GM18505 (cell line): ENCODE results near the gene APOBEC3G.

Experiments
- ATAC-seq: cut with Tn5 transposase; IDR thresholded peaks from one replicate; pipeline ENCODE4 v1.9.1; 2021; ENCODE audit not compliant: unreplicated experiment
- POLR2A ChIP-seq: IDR thresholded peaks from 4 replicates; pipeline ENCODE4 v1.6.1; 2011; ENCODE audit warnings: borderline replicate concordance; ENCODE audit not compliant: insufficient read depth, insufficient read length; ENCODE audit errors: extremely low read depth

Gene APOBEC3G

DNA sequence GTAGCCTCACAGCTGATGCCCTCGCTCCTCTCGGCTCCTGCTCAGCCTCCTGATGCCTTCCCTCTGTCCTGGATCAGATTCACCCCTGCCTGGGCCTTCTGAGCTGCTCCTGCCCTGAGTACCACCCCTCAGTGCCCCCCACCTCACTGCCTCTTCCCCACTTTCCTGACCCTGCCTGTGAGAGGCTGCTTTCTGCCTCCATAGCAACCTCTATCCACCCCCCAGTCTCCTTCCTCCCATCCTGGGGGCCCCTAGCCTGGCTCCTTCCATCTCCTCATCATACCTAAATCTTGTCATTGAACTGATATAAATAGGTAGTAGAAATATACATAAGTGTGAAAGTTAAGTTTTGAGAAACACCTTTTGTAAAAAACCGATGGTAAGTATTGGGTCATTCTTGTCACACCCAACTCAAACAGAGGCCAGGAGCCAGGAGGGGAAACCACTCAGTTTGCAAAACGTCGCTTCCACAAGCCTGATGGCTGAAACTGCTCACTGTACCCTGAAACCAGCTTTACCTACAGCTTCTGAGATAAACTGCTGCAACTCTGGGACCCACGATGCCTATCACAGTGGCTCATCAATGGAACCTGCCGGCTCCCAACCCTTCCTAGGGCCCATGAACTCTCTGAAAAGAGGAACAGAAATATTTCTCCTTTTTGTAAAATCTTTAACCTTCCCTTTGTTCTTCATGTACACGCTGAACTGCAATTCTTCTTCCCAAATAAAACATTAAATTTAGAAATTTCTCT, 15.2 kb downstream of the APOBEC3G start:
- no peak for TF ChIP-seq POLR2A
- no peak for ATAC-seq

DNA sequence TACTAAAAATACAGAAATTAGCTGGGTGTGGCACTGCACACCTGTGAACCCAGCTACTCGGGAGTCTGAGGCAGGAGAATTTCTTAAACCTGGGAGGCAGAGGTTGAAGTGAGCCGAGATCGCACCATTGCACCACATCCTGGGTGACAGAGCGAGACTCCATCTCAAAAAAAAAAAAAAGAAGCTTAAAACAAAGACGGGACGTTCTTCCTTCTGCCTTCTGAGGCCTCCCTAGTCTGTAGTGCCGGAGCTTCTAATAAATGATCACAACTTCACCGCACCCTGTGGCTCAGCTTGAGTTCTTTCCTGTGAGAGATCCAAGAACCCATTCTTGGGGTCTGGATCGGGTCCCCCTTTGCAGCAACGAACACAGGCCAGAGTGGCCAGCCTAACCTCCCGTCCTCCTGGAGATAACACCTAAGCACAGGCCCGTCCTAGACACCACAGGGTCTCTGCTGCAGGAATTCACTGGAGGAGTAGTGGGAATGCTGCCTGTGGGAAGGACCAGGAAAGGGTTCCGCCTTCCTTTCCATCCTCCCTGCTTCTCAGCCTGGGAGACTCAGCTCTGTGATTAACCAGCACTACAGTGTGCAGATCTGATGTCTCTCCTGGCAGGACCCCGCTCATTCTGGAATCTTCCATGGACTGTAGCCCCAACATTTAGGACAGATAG, 17.8 kb downstream of the APOBEC3G start:
- no peak for TF ChIP-seq POLR2A
- ATAC-seq, result no peak

DNA sequence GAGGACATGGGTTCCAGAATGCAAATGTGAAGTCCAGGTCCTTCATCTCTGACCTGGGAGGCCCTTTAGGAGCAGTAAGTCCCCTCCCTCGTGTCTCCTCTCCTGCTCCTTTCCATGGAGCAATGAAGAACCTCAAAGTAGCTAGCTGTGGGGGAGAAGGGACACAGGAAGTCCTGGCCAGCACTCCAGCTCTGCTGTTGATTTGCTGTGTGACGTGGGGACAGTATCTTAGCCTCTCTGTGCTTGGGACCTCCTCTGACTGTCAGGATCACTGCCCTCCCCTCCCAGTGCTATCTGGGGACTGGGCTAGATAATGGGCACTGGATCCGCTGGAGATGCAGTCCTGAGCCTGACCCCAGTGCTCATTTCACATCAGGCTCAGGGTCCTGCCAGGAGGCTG, 18.9 kb downstream of the APOBEC3G start:
- no peak for ATAC-seq
- no peak for TF ChIP-seq POLR2A

DNA sequence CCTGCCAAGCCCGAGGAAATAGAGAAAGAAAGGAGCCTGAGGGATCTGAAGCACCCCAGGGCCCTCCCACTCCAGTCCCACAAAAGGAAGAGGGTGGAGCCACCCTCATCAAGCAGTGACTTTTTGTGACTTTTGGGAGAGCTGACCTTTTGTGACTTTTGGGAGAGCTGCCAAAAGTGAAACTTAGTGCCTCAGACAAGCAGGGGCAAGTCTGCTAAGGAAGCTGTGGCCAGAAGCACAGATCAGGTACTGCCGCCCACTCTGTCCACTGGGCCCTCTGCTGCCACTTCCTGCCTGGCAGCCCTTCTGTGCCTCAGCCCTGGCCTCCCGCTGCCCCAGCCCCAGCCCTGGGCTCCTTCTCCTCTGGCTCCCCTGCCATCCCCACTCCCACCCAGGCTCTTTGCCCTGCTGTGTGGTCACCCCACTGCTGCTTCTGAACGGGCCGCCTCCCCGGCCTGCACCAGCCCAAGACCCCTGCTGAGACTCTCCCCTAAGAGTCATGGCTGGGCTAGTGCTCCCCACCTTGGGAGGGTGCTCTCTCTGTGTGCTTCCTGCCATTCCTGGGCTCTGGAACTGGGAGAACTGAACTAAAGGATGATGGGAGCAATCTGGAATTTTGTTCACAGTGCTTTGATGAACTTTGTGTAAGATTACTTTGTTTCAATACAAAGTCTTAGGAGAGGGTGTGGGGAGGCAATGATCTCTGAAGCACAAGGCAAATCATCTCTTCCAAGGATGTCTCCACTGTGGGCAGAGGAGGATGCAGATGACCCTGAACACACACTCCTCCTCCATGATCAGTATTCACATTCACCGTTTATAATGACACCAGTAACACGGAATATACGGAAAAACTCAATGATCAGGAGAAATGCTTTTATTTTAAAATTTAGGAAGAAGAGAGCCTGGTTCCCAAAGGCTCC, 20.3 kb downstream of the APOBEC3G start, which contains the start of gene APOBEC3H:
APOBEC3H (plus strand) TSS at position 147 of the 923 bp plus-strand sequence. CDS start 3,035 bp downstream, outside the sequence.
- no peak for ATAC-seq
- TF ChIP-seq POLR2A, result no peak

DNA sequence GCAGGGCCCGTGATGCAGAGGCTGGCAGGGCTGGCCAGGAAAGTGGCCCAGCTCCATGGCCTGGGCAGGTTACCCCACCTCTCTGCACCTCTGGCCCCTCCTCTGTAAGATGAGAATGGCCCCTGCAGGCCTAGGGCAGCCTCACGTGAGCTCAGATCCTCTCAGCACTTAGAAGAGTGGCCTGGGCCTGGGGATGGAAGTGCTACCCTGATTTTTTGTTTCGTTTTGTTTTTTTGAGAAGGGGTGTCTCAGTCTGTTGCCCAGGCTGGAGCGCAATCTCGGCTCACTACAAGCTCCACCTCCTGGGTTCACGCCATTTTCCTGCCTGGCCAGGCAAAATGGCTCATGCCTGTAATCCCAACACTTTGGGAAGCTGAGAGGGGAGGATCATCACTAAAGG, 21.0 kb downstream of the APOBEC3G start:
- no peak for ATAC-seq
- no peak for TF ChIP-seq POLR2A

- no peak for TF ChIP-seq POLR2A
- no peak for ATAC-seq
Observed at GRCh38 chr22:39098576-39098975, 21.5 kb downstream of the APOBEC3G start.

DNA sequence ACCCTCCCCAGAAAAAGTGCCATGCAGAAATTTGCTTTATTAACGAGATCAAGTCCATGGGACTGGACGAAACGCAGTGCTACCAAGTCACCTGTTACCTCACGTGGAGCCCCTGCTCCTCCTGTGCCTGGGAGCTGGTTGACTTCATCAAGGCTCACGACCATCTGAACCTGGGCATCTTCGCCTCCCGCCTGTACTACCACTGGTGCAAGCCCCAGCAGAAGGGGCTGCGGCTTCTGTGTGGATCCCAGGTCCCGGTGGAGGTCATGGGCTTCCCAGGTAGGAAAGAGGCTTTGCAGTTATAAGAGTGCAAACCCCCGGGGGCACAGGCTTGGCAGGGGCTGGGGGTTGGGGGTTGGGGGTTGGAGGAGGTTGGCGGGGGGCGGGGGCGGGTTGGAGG, 24.2 kb downstream of the APOBEC3G start:
- no peak for TF ChIP-seq POLR2A
- ATAC-seq, result no peak

DNA sequence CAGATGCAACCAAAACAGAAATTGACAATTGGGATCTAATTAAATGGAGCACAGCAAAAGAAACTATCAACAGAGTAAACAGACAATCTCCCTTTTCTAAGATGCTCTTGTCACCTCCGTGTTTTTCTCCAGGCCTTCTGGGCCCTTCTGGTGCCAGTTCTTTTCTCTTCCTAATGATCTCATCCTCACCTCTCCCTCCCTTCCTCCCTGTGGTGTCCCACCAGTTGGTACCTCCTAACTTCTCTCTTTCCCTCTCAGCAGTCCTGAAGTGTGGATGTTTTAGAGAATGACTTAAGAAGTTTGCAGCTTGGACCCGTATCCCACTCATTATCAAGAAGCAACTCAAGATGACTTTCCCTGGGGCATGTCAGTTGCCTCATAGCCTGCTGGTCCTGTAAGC, 26.4 kb downstream of the APOBEC3G start:
- TF ChIP-seq POLR2A, result no peak
- no peak for ATAC-seq

DNA sequence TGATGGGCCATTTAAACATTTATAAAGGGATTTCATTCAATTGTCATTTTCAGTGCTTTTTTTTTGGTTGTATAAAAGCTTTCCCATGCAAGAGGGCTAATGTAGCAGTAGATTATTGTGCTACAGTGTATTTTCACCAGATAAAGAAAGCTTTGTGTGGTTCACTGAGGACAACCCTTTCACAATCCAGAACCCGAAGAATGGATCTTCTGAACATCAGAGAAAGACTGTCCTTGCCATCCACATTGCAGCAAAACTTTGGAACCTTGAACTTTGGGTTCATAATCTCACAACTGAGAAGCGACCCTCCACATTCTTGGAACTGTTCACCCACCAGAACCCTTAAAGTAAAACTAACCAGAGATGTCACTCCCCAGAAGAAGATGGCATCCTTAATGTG, 29.3 kb downstream of the APOBEC3G start:
- ATAC-seq, result no peak
- no peak for TF ChIP-seq POLR2A

DNA sequence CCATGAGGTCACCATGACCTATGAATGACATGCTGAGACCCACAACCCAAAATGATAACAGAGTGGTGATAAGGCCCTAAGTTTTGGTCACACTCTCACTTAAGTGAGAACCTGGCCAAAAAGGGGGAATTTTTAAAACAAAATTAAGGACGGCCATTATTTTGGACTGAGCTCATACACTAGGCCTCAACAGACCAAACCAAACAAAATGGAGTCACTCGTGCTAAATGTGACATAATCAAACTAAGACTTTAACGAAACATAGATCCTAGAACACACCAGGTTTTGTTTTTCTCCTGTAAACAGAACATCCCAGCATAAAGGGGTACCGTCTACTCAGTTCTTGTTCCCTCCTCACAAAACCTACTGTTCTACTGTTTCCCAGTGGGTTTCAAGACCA, 31.4 kb downstream of the APOBEC3G start:
- no peak for ATAC-seq
- TF ChIP-seq POLR2A, result no peak

GRCh38 chr22:39109361-39109760, 32.3 kb downstream of the APOBEC3G start:
- no peak for ATAC-seq
- no peak for TF ChIP-seq POLR2A

DNA sequence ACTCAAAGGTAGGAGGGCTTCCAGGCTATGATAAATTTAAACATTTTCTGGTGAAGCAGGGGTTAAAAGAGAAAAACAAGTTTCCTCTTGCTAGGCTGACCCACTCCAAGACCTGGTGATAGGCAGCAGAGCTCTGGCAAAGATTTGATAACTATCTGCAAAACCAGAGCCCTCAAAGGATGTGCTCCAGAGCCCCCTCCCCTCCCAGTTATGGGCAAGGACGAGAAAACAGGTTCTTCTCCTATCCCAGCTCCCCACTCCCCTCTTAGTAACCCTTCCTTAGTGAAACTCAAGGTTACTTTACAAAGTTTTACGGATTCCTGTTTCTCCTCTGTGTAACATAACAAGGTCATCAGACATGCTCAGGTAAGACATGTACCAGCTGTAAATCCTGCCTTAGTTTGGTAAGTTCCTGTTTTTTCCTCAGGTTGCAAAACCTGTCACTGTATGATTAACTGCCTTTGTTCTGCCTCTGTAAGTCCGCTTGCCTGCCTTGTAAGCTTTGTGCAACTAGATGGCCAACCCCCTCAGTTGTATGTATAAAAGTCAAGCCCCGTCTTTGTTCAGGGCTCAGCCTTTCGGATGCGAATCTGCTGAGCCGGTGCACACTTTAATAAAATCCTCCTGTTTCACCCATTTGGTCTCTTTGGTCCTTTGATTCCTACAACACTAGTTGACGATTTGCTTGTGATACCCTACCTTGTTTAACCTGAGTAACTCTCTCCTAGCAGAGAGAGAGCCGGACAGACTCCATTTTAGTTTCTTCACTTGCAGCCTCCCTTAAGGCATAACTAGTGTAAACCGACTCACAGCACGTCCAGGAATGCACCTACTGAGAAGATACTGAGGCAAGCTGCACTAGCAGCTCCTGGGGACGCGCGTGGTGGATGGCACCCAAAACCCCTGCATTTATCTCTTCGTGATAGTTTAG, 33.8 kb downstream of the APOBEC3G start:
- TF ChIP-seq POLR2A, result no peak

More for the DNA sequence above, 33.8 kb downstream of the APOBEC3G start:
- no peak for ATAC-seq
